ENCODE results near the gene KLHL36. TPM values are rescaled to one million over a fixed set of nuclear protein-coding genes. Genes with fewer than 3 reads are reported as not detected.
A peak's percentile ranks its signal among the peaks of the same experiment; 100 is the strongest.

The KLHL36 gene
- total and polyA plus RNA-seq, 9 of the 15 experiments (the other 6 are each of a cell fraction or from before 2014, with no cell fraction given): 2.1 to 51.2 (median 18.5) TPM

- TF ChIP-seq MGA (IDR thresholded peaks at IDR 0.05): peak; percentile 98
- no peak for TF ChIP-seq CREM (IDR thresholded peaks at IDR 0.05; ENCODE audit: low read depth)
- peak; percentile 85 to 88 for TF ChIP-seq NRF1 (conservative IDR thresholded peaks at IDR 0.05 in 1 of 2, IDR thresholded peaks at IDR 0.05 in 1 of 2)
- TF ChIP-seq GATAD2A (IDR thresholded peaks at IDR 0.05): peak; percentile 95
- TF ChIP-seq KLF13 (tag; IDR thresholded peaks at IDR 0.05; ENCODE audit: borderline replicate concordance, low read depth): peak; percentile 87
- peak in 1 of 3 experiments; percentile 16; a peak in 1 of 6 replicates for TF ChIP-seq CTCF (IDR thresholded peaks at IDR 0.05 in 2 of 3, conservative IDR thresholded peaks at IDR 0.05 in 1 of 3; ENCODE audit: insufficient read depth in 2 of 3, low read depth in 1 of 3, low read length in 3 of 3)
- 0 out of 2 replicates have a peak, but pooled peaks have one; percentile 7 for TF ChIP-seq BHLHE40 (IDR thresholded peaks at IDR 0.05; ENCODE audit: low read length)
- no peak for TF ChIP-seq JUN (IDR thresholded peaks at IDR 0.05; ENCODE audit: borderline replicate concordance, low read depth, low read length)
- peak; percentile 41; the same call in 1 of the 2 replicates for TF ChIP-seq JUN (CRISPR knock-in tag; IDR thresholded peaks at IDR 0.05; ENCODE audit: borderline replicate concordance)
- TF ChIP-seq SMARCA5 (IDR thresholded peaks at IDR 0.05): no peak
- TF ChIP-seq ELK1 (CRISPR knock-in tag; IDR thresholded peaks at IDR 0.05): 0 out of 2 replicates have a peak, but pooled peaks have one; percentile 74
- peak; percentile 53 for TF ChIP-seq POLR2A (conservative IDR thresholded peaks at IDR 0.05)
- no peak for TF ChIP-seq TCF7L2 (IDR thresholded peaks at IDR 0.05; ENCODE audit: low read depth, low read length)
Measured at GRCh38 chr16:84647828-84648594, at the start of gene KLHL36 (continued).
